DOHH2 (cell line): Measurements from ENCODE around the gene UTP11.

Experiments
- H3F3A ChIP-seq: fragments of 200-600 bp; sonication (generic), shearing (Covaris generic); 2 replicates; pipeline ENCODE4 v1.6.0; 2016; ENCODE audit warnings: antibody characterized with exemption, mild to moderate bottlenecking; ENCODE audit not compliant: control insufficient read depth, insufficient read depth
- H3K27ac ChIP-seq: fragments of 200-600 bp; sonication (generic); 2 replicates; pipeline ENCODE4 v1.5.1; 2014; ENCODE audit warnings: low read depth, mild to moderate bottlenecking, low read length, moderate library complexity
- H3K27me3 ChIP-seq: fragments of 200-600 bp; sonication (generic); 2 replicates; pipeline ENCODE4 v1.6.1; 2014; ENCODE audit warnings: mild to moderate bottlenecking, low read length, mixed read lengths; ENCODE audit not compliant: control insufficient read depth
- H3K36me3 ChIP-seq: fragments of 200-600 bp; sonication (generic); 2 replicates; pipeline ENCODE4 v1.6.1; 2014; ENCODE audit warnings: mild to moderate bottlenecking, low read length, moderate library complexity, mixed read lengths; ENCODE audit not compliant: control insufficient read depth
- H3K4me1 ChIP-seq: fragments of 200-600 bp; sonication (generic); 2 replicates; pipeline ENCODE4 v1.6.1; 2014; ENCODE audit warnings: mild to moderate bottlenecking, low read length, mixed read lengths; ENCODE audit not compliant: control insufficient read depth
- H3K4me2 ChIP-seq: fragments of 200-600 bp; sonication (generic); 2 replicates; pipeline ENCODE4 v1.6.0; 2014; ENCODE audit warnings: mild to moderate bottlenecking, low read length, moderate library complexity
- H3K4me3 ChIP-seq: fragments of 200-600 bp; sonication (generic); 2 replicates; pipeline ENCODE4 v1.5.1; 2014; ENCODE audit warnings: mild to moderate bottlenecking, low read length, mixed read lengths
- H3K79me2 ChIP-seq: fragments of 200-600 bp; sonication (generic); 2 replicates; pipeline ENCODE4 v1.6.1; 2014; ENCODE audit warnings: mild to moderate bottlenecking, low read length, mixed read lengths; ENCODE audit not compliant: control insufficient read depth
- H3K9me2 ChIP-seq: fragments of 200-600 bp; sonication (generic); replicated peaks from 2 replicates; pipeline ENCODE4 v1.6.1; 2014; ENCODE audit warnings: mild to moderate bottlenecking, low read length, mixed read lengths; ENCODE audit not compliant: control insufficient read depth
- H3K9me3 ChIP-seq: fragments of 200-600 bp; sonication (generic); 2 replicates; pipeline ENCODE4 v1.6.1; 2014; ENCODE audit warnings: antibody characterized with exemption, low read length, mixed read lengths; ENCODE audit not compliant: control insufficient read depth, insufficient read depth
- H4K20me1 ChIP-seq: fragments of 200-600 bp; sonication (generic); 2 replicates; pipeline ENCODE4 v1.6.0; 2014; ENCODE audit warnings: low read depth, mild to moderate bottlenecking, antibody characterized with exemption, low read length, moderate library complexity; ENCODE audit not compliant: control insufficient read depth, insufficient read depth
- CTCF ChIP-seq: fragments of 200-600 bp; sonication (generic); IDR thresholded peaks from one replicate; pipeline ENCODE4 v1.5.1; 2014; ENCODE audit warnings: antibody characterized with exemption, mild to moderate bottlenecking, low read depth, low read length; ENCODE audit not compliant: poor library complexity, severe bottlenecking
- EZH2phosphoT487 ChIP-seq: fragments of 200-600 bp; sonication (generic); IDR thresholded peaks from 2 replicates; pipeline ENCODE4 v1.6.1; 2017; ENCODE audit warnings: borderline replicate concordance, mild to moderate bottlenecking, antibody characterized with exemption, low read length, moderate library complexity, mixed read lengths

The UTP11 gene

GRCh38 chr1:38072858-38073257 is 60.3 kb downstream of the UTP11 start:
- H3K4me3 ChIP-seq: no peak overlapping the region
- no peaks in the 10 kb centered on the region for H3K79me2 ChIP-seq
- peaks cover 6% of the 10 kb centered on the region; the same call in 1 of the 2 replicates for H3K4me1 ChIP-seq
- H3K27ac ChIP-seq: no peak overlapping the region
- no peak for TF ChIP-seq EZH2phosphoT487
- no peak for TF ChIP-seq CTCF
- no peaks in the 10 kb centered on the region for H3K9me3 ChIP-seq
- no peak overlapping the region for H3K4me2 ChIP-seq
- peaks cover 24% of the 10 kb centered on the region for H3K27me3 ChIP-seq
- no peaks in the 10 kb centered on the region for H3K36me3 ChIP-seq
- H4K20me1 ChIP-seq: no peaks in the 10 kb centered on the region
- no peaks in the 10 kb centered on the region for H3F3A ChIP-seq
- no peaks in the 10 kb centered on the region for H3K9me2 ChIP-seq

GRCh38 chr1:38073534-38074301 is 61.2 kb downstream of the UTP11 start:
- no peaks in the 10 kb centered on the region for H3K79me2 ChIP-seq
- no peaks in the 10 kb centered on the region for H4K20me1 ChIP-seq
- H3K27me3 ChIP-seq: peaks cover 16% of the 10 kb centered on the region
- no peaks in the 10 kb centered on the region for H3K9me2 ChIP-seq
- H3K27ac ChIP-seq: no peak overlapping the region
- H3K4me2 ChIP-seq: no peak overlapping the region
- no peaks in the 10 kb centered on the region for H3K9me3 ChIP-seq
- no peaks in the 10 kb centered on the region for H3F3A ChIP-seq
- H3K4me3 ChIP-seq: no peak overlapping the region
- H3K4me1 ChIP-seq: no peaks in the 10 kb centered on the region
- TF ChIP-seq EZH2phosphoT487: no peak
- TF ChIP-seq CTCF: no peak
- no peaks in the 10 kb centered on the region for H3K36me3 ChIP-seq

- no peaks in the 10 kb centered on the region for H3K36me3 ChIP-seq
- no peaks in the 10 kb centered on the region for H3K9me3 ChIP-seq
- no peaks in the 10 kb centered on the region for H3F3A ChIP-seq
- H3K4me1 ChIP-seq: no peaks in the 10 kb centered on the region
- TF ChIP-seq CTCF: no peak
- TF ChIP-seq EZH2phosphoT487: no peak
- no peaks in the 10 kb centered on the region for H4K20me1 ChIP-seq
- no peaks in the 10 kb centered on the region for H3K79me2 ChIP-seq
- no peak overlapping the region for H3K4me2 ChIP-seq
- no peak overlapping the region for H3K4me3 ChIP-seq
- peaks cover 15% of the 10 kb centered on the region for H3K27me3 ChIP-seq
- no peak overlapping the region for H3K27ac ChIP-seq
- no peaks in the 10 kb centered on the region for H3K9me2 ChIP-seq
These were observed 61.8 kb downstream of the UTP11 start for GRCh38 chr1:38074302-38074677.
